HAP-1 (cell line): Measurements from ENCODE around the gene ESRRA.

Source experiments
- DNase-seq, 2 experiments: peaks; one replicate each; pipeline ENCODE4 v3.0.0-alpha.2; 2016 to 2020; ENCODE audit warnings: low spot score in 2 of 2
- H3K27me3 ChIP-seq: fragments of 250-450 bp; sonication (Bioruptor Pico); 2 replicates; pipeline ENCODE4 v1.5.1; 2020; ENCODE audit warnings: low read depth, mild to moderate bottlenecking, moderate library complexity
- H3K36me3 ChIP-seq: fragments of 250-450 bp; sonication (Bioruptor Pico); replicated peaks from 2 replicates; pipeline ENCODE4 v1.5.1; 2020; ENCODE audit warnings: mild to moderate bottlenecking
- H3K4me1 ChIP-seq: fragments of 250-450 bp; sonication (Bioruptor Pico); 2 replicates; pipeline ENCODE4 v1.5.1; 2020; ENCODE audit warnings: mild to moderate bottlenecking
- H3K4me3 ChIP-seq: fragments of 250-450 bp; sonication (Bioruptor Pico); 2 replicates; pipeline ENCODE4 v1.5.1; 2020; ENCODE audit warnings: mild to moderate bottlenecking, moderate library complexity
- H3K9me3 ChIP-seq: fragments of 250-450 bp; sonication (Bioruptor Pico); 2 replicates; pipeline ENCODE4 v1.5.1; 2020; ENCODE audit warnings: mild to moderate bottlenecking, moderate library complexity
- in situ Hi-C: fragments of 300-500 bp; cut with MboI; formaldehyde crosslinking; loops from 3 replicates; pipeline ENCODE4 v1.14.3; 2020; ENCODE audit warnings: low sequenced_read_pairs, inconsistent platforms, mixed read lengths

Gene ESRRA

GRCh38 chr11:64327993-64328392 lies 22.7 kb downstream of the ESRRA start:
- Histone ChIP-seq H3K4me1 (peaks cover 5% of the 10 kb centered on the region; the same call in 1 of the 2 replicates), H3K27me3 (no peaks in the 10 kb centered on the region), H3K9me3 (no peaks in the 10 kb centered on the region; the same call in 1 of the 2 replicates), H3K4me3 (no peak overlapping the region), H3K36me3 (no peaks in the 10 kb centered on the region)
- in situ Hi-C loops = no loop called here
- no peak for DNase-seq

DNA sequence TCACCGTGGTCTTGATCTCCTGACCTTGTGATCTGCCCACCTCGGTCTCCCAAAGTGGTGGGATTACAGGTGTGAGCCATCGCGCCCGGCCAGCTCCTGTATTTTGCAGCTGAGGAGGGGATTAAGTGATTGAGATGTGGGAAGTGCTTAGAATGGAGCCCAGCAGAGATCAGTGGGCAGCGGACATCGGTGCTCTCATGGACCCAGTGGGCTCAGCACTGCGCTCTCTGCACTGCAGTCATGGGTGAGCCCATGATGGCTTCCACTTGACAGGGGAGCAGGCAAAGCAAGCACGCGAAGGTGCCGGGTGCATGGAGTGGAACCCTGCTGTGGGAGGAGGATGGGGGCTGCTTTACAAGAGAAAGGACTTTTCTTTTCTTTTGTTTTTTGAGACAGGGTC lies 25.6 kb downstream of the ESRRA start:
- in situ Hi-C loops = no loop called here
- Histone ChIP-seq H3K36me3 (no peaks in the 10 kb centered on the region), H3K27me3 (no peaks in the 10 kb centered on the region), H3K4me1 (peaks cover 5% of the 10 kb centered on the region; the same call in 1 of the 2 replicates), H3K9me3 (no peaks in the 10 kb centered on the region; the same call in 1 of the 2 replicates), H3K4me3 (no peak overlapping the region)
- DNase-seq = no peak

GRCh38 chr11:64331569-64332371 lies 26.4 kb downstream of the ESRRA start:
- no peak overlapping the region for H3K4me3 ChIP-seq
- peak; percentile 37 to 76 for DNase-seq
- H3K36me3 ChIP-seq = no peaks in the 10 kb centered on the region
- peaks cover 5% of the 10 kb centered on the region; the same call in 1 of the 2 replicates for H3K4me1 ChIP-seq
- in situ Hi-C loops = no loop called here
- H3K27me3 ChIP-seq = no peaks in the 10 kb centered on the region
- H3K9me3 ChIP-seq = no peaks in the 10 kb centered on the region; the same call in 1 of the 2 replicates

- in situ Hi-C loops = no loop called here
- Histone ChIP-seq H3K27me3 (no peaks in the 10 kb centered on the region), H3K4me1 (peaks cover 12% of the 10 kb centered on the region)
Observed at GRCh38 chr11:64333556-64333955, 28.2 kb downstream of the ESRRA start.

GRCh38 chr11:64334764-64335735 lies 29.7 kb downstream of the ESRRA start:
- H3K4me1 ChIP-seq = peaks cover 12% of the 10 kb centered on the region
- no peaks in the 10 kb centered on the region for H3K27me3 ChIP-seq
- in situ Hi-C loops = no loop called here
- no peaks in the 10 kb centered on the region for H3K9me3 ChIP-seq
- no peak overlapping the region for H3K4me3 ChIP-seq
- H3K36me3 ChIP-seq = no peaks in the 10 kb centered on the region
- DNase-seq = peak in 1 of 2 experiments; percentile 54

More at GRCh38 chr11:64333556-64333955, 28.2 kb downstream of the ESRRA start:
- H3K9me3 ChIP-seq = no peaks in the 10 kb centered on the region
- H3K4me3 ChIP-seq = no peak overlapping the region
- no peaks in the 10 kb centered on the region for H3K36me3 ChIP-seq
- no peak for DNase-seq

DNA sequence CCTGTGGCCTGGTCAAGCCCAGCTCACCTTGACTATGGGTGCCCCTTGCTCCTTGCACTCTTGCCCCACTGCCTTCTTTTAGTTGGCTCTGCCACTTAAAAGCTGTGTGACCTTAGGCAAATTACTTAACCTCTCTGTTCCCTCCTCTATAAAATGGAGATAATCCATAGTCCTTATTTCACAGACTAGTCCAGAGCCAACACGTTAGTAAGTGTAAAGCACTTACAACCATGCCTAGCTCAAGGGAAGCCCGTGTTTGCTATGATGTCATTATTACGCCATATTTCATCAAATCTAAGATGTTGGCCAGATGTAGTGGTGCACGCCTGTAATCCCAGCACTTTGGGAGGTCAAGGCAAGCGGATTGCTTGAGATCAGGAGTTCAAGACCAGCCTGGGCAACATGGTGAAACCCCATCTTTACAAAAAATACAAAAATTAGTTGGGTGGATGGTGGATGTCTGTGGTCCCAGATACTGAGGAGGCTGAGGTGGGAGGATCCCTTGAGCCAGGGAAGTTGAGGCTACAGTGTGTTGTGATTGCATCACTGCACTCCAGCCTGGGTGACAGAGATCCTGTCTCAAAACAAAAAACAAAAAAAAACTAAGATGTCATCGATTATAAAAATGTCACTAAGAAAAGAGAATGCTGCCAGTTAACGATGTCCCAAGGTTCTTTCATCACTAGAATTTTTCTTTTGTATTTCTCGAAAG lies 32.4 kb downstream of the ESRRA start:
- Histone ChIP-seq H3K4me1 (peaks cover 11% of the 10 kb centered on the region), H3K9me3 (no peaks in the 10 kb centered on the region), H3K27me3 (no peaks in the 10 kb centered on the region), H3K4me3 (no peak overlapping the region), H3K36me3 (no peaks in the 10 kb centered on the region)
- peak in 1 of 2 experiments; percentile 8 for DNase-seq
- in situ Hi-C loops = no loop called here

- in situ Hi-C loops = no loop called here
- no peak overlapping the region for H3K4me3 ChIP-seq
Observed at GRCh38 chr11:64338716-64339115, 33.4 kb downstream of the ESRRA start.

GRCh38 chr11:64339286-64339685 lies 34.0 kb downstream of the ESRRA start:
- H3K9me3 ChIP-seq = no peaks in the 10 kb centered on the region
- DNase-seq = no peak
- H3K27me3 ChIP-seq = no peaks in the 10 kb centered on the region
- no peaks in the 10 kb centered on the region for H3K36me3 ChIP-seq
- in situ Hi-C loops = no loop called here
- H3K4me3 ChIP-seq = no peak overlapping the region
- peaks cover 11% of the 10 kb centered on the region for H3K4me1 ChIP-seq

More at GRCh38 chr11:64338716-64339115, 33.4 kb downstream of the ESRRA start:
- H3K27me3 ChIP-seq = no peaks in the 10 kb centered on the region
- peaks cover 11% of the 10 kb centered on the region for H3K4me1 ChIP-seq
- H3K36me3 ChIP-seq = no peaks in the 10 kb centered on the region
- DNase-seq = no peak
- no peaks in the 10 kb centered on the region for H3K9me3 ChIP-seq

- DNase-seq = no peak
Observed at GRCh38 chr11:64339754-64340408, 34.6 kb downstream of the ESRRA start, which contains the start of gene CCDC88B. CCDC88B (plus strand) TSS chr11:64340204; CDS start chr11:64340267, 63 bp downstream.

GRCh38 chr11:64340671-64341335 lies 35.5 kb downstream of the ESRRA start:
- peak in 1 of 2 experiments; percentile 70 for DNase-seq
- Histone ChIP-seq H3K27me3 (no peaks in the 10 kb centered on the region), H3K4me3 (no peak overlapping the region; the same call in 1 of the 2 replicates), H3K36me3 (no peaks in the 10 kb centered on the region), H3K4me1 (peaks cover 11% of the 10 kb centered on the region), H3K9me3 (no peaks in the 10 kb centered on the region)
- in situ Hi-C loops = no loop called here

More at GRCh38 chr11:64339754-64340408, 34.6 kb downstream of the ESRRA start, which contains the start of gene CCDC88B:
- H3K36me3 ChIP-seq = no peaks in the 10 kb centered on the region
- H3K27me3 ChIP-seq = no peaks in the 10 kb centered on the region
- H3K4me1 ChIP-seq = peaks cover 11% of the 10 kb centered on the region
- in situ Hi-C loops = no loop called here
- H3K4me3 ChIP-seq = no peak within 1 kb of the TSS; the same call in 1 of the 2 replicates
- no peaks in the 10 kb centered on the region for H3K9me3 ChIP-seq

DNA sequence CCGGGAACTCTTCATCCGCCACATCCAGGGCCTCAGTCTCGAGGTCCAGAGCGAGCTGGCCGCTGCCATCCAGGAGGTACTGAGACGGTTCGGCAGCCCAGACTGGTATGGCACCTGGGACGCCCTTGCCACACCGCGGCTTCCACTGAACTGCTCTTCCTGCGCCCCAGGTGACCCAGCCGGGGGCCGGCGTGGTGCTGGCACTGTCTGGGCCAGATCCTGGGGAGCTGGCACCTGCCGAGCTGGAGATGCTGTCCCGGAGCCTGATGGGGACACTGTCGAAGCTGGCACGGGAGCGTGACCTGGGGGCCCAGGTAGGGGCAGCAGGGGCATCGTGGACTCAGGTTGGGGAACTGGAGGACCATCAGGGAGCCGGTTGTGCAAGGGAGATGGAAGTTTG lies 36.1 kb downstream of the ESRRA start:
- DNase-seq = no peak
- Histone ChIP-seq H3K9me3 (no peaks in the 10 kb centered on the region), H3K4me1 (peaks cover 11% of the 10 kb centered on the region), H3K36me3 (no peaks in the 10 kb centered on the region), H3K4me3 (no peak overlapping the region), H3K27me3 (no peaks in the 10 kb centered on the region)
- in situ Hi-C loops = no loop called here
